Hematopoietic multipotent progenitor cell (in vitro differentiated cells): Measurements from ENCODE around the gene NEAT1. TPM values are rescaled to one million over a fixed set of nuclear protein-coding genes. Genes with fewer than 3 reads are reported as not detected.
A peak's percentile ranks its signal among the peaks of the same experiment; 100 is the strongest.

ENCODE experiments used
- DNase-seq, 3 donors: peaks; one replicate each; pipeline ENCODE4 v3.0.0-alpha.2; 2011 to 2015; ENCODE audit warnings: low read depth in 2 of 3, low spot score in 2 of 3
- total RNA-seq: library from RNA; depleted of rRNA; stranded (reverse); fragments of >200 nt; gene quantifications from one replicate; pipeline ENCODE4 v1.2.3, GENCODE V29; 2012

The NEAT1 gene
- total RNA-seq, 1 donor, result 102 TPM

DNA sequence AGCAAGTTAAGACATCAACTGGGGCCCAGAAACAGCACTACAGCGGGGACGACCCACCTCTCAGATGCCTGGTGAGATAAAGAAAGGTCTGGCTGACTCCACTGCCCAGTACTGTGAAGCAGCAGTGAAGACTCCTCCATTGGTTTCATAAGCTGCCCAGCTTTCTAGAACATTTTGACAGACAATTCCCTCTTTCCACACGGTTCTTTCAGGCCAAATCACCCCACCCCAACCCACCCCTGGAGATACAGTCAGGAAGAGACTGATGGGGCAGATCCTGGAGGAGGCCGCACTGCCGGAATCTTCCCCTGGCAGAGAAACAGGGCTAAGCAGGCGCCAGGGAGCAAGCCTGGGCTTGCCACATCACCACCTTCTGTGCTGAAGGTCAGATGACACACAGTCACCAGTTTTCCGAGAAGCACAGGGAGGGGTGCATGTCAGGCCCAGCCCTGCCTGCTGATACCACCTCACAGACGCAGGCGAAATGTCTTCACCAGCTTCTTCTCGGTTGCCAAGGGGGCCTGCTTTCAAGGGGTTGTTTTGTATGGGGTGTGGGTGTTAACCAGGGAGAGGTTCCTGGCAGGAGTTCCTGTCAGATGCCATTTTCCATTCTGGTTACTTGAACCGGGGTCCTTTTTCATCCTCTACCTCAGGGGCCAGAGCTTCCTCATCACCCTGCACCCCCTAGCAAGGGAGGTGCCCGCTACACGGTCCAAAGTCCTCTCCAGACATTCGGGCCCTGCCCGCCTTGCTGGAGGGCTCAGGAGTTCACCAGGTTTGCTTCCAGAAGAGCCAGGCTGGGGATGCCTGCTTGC is 1.4 kb upstream of the NEAT1 start:
- peak; percentile 66 to 94 (median 90) for DNase-seq

GRCh38 chr11:65421794-65422632 is 585 bp upstream of the NEAT1 start:
- DNase-seq, result peak; percentile 74 to 96 (median 93)

DNA sequence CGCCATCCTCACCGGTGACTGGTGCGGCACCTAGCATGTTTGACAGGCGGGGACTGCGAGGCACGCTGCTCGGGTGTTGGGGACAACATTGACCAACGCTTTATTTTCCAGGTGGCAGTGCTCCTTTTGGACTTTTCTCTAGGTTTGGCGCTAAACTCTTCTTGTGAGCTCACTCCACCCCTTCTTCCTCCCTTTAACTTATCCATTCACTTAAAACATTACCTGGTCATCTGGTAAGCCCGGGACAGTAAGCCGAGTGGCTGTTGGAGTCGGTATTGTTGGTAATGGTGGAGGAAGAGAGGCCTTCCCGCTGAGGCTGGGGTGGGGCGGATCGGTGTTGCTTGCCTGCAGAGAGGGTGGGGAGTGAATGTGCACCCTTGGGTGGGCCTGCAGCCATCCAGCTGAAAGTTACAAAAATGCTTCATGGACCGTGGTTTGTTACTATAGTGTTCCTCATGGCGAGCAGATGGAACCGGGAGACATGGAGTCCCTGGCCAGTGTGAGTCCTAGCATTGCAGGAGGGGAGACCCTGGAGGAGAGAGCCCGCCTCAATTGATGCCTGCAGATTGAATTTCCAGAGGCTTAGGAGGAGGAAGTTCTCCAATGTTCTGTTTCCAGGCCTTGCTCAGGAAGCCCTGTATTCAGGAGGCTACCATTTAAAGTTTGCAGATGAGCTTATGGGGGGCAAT is 1.1 kb downstream of the NEAT1 start:
- no peak for DNase-seq

DNA sequence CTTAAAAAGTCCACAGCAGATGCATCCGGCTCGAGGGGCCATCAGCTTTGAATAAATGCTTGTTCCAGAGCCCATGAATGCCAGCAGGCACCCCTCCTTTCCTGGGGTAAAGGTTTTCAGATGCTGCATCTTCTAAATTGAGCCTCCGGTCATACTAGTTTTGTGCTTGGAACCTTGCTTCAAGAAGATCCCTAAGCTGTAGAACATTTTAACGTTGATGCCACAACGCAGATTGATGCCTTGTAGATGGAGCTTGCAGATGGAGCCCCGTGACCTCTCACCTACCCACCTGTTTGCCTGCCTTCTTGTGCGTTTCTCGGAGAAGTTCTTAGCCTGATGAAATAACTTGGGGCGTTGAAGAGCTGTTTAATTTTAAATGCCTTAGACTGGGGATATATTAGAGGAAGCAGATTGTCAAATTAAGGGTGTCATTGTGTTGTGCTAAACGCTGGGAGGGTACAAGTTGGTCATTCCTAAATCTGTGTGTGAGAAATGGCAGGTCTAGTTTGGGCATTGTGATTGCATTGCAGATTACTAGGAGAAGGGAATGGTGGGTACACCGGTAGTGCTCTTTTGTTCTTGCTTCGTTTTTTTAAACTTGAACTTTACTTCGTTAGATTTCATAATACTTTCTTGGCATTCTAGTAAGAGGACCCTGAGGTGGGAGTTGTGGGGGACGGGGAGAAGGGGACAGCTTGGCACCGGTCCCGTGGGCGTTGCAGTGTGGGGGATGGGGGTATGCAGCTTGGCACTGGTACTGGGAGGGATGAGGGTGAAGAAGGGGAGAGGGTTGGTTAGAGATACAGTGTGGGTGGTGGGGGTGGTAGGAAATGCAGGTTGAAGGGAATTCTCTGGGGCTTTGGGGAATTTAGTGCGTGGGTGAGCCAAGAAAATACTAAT is 1.9 kb downstream of the NEAT1 start:
- DNase-seq, result peak in 1 of 3 donors; percentile 66

- DNase-seq, result peak; percentile 71 to 85 (median 72)
Observed at GRCh38 chr11:65425105-65425970, 2.7 kb downstream of the NEAT1 start.

DNA sequence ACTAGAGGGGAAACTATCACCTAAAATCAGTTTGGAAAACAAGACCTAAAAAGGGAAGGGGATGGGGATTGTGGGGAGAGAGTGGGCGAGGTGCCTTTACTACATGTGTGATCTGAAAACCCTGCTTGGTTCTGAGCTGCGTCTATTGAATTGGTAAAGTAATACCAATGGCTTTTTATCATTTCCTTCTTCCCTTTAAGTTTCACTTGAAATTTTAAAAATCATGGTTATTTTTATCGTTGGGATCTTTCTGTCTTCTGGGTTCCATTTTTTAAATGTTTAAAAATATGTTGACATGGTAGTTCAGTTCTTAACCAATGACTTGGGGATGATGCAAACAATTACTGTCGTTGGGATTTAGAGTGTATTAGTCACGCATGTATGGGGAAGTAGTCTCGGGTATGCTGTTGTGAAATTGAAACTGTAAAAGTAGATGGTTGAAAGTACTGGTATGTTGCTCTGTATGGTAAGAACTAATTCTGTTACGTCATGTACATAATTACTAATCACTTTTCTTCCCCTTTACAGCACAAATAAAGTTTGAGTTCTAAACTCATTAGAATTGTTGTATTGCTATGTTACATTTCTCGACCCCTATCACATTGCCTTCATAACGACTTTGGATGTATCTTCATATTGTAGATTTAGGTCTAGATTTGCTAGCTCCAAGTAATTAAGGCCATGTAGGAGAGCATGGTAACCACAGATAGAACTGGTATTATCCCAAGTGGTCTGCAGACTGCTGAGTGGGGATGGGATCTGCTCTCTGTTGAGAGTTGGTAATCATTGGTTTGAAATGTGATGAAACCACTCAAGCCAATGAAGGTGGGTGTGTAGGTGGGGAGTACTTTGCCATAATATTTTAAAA is 3.6 kb downstream of the NEAT1 start:
- DNase-seq, result peak in 2 of 3 donors; percentile 81 to 92

DNA sequence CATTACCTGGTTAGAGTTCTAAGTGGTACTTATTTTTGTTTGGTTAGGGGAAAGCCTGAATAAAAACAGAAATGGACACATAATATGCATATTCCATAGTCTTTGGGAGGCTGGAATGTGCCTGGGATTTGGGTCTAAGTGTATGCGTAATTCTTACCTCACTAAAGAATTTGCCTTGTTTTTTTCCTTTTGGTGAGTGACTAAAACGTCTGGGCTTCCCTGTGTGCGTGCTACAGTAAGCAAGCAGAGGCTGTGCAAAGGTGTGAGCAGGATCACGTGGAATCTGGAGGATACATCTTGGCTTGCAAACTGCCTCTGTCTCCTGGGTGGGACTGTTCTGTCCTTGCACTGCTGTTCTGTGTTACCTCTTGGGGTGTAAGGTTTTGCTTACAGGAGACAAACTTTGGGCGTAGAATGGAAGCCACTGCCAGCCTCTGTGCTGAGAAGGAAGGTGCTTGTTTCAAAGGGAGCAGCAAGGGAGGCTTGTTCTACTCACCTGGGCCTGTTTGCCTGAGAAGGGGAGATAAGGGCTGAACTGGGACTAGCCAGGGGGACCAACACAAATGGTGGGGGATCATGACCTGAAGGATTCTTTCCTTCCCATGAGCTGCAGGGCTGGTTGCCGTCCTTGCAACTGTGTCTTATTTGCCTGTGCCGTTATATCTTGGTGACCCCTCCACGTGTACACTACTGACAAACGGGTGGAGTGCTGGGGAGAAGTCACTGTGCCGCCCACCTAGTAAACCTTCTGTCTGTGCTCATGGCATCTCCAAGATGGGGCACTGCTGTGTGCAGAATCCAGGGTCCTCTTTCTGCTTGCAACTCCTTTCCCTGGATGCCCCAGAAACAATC is 4.5 kb downstream of the NEAT1 start:
- DNase-seq, result peak in 1 of 3 donors; percentile 90

GRCh38 chr11:65427691-65428577 is 5.3 kb downstream of the NEAT1 start:
- peak in 1 of 3 donors; percentile 69 for DNase-seq

DNA sequence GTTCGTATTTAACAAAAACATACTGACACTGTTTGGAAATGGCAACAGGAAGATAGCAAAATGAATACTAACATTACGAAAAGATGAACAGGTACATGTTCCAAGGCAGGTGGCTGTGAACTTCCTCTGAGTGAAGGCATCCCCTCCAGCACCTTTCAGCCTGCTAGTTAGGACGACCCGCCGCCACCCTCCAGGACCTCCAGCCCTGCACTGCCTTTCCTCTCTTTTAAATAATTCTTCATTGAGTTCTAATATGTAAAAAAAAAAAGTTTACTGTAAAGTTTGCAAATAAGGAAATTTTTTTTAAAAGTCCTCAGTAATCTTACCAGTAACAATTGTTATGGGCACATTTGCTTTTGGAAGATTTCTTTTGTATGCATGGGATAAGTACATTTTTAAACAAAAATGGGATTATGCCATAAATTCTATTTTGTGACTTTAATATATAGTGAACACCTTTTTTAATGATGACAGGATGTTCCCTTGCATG is 6.0 kb downstream of the NEAT1 start:
- no peak for DNase-seq

GRCh38 chr11:65429068-65429681 is 6.6 kb downstream of the NEAT1 start:
- peak in 1 of 3 donors; percentile 58 for DNase-seq

- peak in 1 of 3 donors; percentile 64 for DNase-seq
Observed at GRCh38 chr11:65429724-65430405, 7.3 kb downstream of the NEAT1 start.

GRCh38 chr11:65430406-65431217 is 8.0 kb downstream of the NEAT1 start:
- no peak for DNase-seq

DNA sequence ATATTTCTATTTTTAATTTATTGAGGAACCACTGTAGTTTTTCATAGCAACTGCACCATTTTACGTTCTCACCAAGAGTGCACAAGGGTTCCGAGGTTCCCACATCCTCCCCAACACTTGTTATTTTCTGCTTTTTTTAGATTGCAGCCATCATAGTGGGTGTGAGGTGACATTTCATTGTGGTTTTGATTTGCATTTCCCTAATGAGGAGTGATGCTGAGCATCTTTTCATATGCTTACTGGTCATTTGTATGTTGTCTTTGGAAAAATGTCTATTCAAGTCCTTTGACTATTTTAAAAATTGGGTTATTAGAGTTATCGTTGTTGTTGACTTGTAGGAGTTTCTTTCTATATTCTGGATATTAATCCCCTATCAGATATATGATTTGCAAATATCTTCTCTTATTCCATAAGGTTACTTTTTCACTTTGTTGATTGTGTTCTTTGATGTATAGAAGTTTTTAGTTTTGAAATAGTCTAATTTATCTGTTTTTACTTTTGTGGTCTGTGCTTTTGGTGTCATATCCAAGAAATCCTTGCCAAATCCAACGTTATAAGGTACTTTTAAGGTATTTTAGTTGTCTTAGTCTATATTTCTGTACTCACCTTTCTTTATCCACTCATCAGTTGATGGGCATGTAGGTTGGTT is 9.0 kb downstream of the NEAT1 start:
- no peak for DNase-seq
